Rectal smooth muscle tissue (tissue), 1 donor: Measurements from ENCODE around the gene TTC7B.

Experiments used
- H3K27ac ChIP-seq: one replicate; pipeline ENCODE4 v1.7.0; 2013; ENCODE audit warnings: low read depth, low read length, inconsistent platforms
- H3K27me3 ChIP-seq: one replicate; pipeline ENCODE4 v1.7.0; 2013; ENCODE audit warnings: low read length; ENCODE audit not compliant: control insufficient read depth, insufficient read depth
- H3K36me3 ChIP-seq: one replicate; pipeline ENCODE4 v1.7.0; 2013; ENCODE audit warnings: low read length; ENCODE audit not compliant: control insufficient read depth, insufficient read depth
- H3K4me1 ChIP-seq: one replicate; pipeline ENCODE4 v1.7.0; 2013; ENCODE audit warnings: low read length; ENCODE audit not compliant: control insufficient read depth, insufficient read depth
- H3K4me3 ChIP-seq: one replicate; pipeline ENCODE4 v1.7.0; 2013; ENCODE audit warnings: low read length
- H3K9ac ChIP-seq: one replicate; pipeline ENCODE4 v1.7.0; 2013; ENCODE audit warnings: low read length

The TTC7B gene

DNA sequence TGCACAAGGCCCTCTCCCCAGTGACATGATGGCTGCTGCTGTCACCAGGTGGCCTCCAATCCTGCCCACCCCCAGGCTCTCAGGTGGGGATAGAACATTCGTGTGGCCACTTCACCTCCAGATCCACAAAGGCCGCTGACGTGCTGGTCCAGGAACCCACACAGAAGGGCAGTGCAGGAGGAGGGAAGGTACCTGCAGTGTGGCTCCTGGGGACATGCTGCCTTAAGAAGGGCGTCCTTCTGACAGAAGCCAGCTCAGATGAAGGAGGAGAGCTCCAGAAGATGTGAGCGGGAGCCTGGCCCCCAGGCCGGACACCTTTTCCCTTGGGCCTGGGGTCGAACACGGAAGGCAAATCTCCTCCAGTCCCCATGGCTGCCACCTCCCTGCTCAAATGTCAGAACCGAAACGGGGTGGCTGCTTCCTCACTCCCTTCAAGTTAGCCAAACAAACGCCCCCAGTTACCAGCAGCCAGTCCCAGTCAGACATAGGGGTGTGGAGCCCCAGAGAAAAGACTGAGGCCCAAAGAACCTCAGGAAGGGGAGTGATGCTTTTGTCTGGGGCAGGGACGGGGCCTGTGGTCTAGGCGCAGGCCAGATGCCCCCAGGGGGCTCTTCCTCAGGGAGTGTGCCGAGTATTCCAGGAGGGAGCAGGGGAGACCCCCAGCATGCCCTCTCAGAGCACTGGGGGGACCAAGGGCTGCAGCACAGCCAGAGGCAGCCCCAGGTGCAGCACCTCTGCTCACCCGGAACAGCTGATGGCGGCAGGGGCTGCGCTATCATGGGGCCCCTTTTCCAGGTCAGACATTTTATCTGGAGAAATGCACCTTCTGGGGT lies 263.5 kb downstream of the TTC7B start:
- Histone ChIP-seq H3K27ac (peak overlapping the region; percentile 89), H3K36me3 (no peaks in the 10 kb centered on the region), H3K4me3 (no peak overlapping the region), H3K4me1 (peaks cover 69% of the 10 kb centered on the region), H3K27me3 (no peaks in the 10 kb centered on the region), H3K9ac (no peak overlapping the region)

DNA sequence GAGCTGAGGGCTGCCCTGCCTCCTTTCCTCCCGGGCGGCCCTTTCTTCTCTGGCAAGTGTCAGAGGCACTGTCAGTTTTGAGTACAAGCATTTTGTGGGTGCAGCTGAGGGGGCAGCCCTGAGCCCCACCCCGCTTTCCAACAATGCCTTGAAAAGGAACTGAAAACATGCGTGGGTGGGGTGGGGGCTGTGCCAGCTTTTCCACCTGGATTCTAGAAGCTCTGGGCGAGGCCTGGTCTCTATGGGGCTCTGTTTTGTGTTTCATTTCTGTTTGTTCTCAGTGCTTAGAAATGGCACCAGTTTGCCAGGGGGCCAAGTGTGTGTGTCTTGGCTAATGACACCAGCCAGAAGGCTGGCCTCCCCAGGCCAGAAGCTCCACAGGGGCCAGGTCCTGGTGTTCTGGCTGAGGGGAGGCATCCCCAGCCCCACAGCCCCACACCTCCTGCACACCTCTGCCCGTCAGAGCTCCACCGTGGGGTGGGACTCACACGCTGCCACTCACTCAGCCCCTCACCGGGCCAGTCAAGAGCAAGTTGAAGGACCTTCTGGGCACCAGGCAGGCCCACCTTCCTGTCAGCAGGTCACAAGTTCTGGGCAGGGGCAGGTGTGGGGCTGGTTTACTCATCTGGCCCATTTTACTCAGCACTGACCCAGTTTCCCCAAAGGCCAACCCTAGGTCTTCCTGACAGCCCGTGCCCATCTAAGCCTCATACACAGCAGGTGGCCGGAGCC lies 264.3 kb downstream of the TTC7B start:
- H3K36me3 ChIP-seq = no peaks in the 10 kb centered on the region
- no peak overlapping the region for H3K9ac ChIP-seq
- no peak overlapping the region for H3K4me3 ChIP-seq
- peak overlapping the region; percentile 89 for H3K27ac ChIP-seq
- no peaks in the 10 kb centered on the region for H3K27me3 ChIP-seq
- peaks cover 72% of the 10 kb centered on the region for H3K4me1 ChIP-seq

DNA sequence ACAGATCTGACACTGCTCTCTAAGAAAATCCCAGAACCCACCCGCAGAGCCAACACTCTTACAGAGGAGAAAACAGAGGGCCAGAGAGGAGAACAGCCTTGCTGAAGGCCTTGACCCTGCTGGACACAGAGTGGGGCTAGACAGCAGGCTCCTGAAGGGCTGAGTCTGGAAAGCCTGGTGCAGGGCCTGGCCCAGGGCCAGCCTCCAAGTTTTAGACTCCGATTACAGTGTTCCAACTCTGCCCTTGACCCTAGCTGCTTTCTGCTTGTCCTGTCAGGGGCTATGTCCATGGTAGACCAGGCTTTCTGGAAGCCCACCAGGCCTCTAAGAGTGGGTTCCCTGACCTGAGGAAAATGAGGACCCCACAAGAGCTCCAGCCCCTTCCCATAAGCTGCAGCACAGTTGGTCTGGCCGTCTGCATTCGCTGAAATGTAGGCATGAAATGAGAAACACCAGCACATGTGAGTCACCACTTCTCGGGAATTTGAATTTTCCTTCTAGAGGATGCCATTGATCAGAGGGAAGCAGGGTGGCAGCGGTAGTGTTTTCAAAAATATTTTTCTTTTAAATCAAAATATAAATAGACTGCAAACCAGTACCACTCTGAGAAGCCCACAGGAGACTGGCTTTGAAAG lies 265.0 kb downstream of the TTC7B start:
- Histone ChIP-seq H3K27me3 (no peaks in the 10 kb centered on the region), H3K27ac (peak overlapping the region; percentile 89), H3K36me3 (no peaks in the 10 kb centered on the region), H3K4me3 (no peak overlapping the region), H3K9ac (no peak overlapping the region), H3K4me1 (peaks cover 73% of the 10 kb centered on the region)

DNA sequence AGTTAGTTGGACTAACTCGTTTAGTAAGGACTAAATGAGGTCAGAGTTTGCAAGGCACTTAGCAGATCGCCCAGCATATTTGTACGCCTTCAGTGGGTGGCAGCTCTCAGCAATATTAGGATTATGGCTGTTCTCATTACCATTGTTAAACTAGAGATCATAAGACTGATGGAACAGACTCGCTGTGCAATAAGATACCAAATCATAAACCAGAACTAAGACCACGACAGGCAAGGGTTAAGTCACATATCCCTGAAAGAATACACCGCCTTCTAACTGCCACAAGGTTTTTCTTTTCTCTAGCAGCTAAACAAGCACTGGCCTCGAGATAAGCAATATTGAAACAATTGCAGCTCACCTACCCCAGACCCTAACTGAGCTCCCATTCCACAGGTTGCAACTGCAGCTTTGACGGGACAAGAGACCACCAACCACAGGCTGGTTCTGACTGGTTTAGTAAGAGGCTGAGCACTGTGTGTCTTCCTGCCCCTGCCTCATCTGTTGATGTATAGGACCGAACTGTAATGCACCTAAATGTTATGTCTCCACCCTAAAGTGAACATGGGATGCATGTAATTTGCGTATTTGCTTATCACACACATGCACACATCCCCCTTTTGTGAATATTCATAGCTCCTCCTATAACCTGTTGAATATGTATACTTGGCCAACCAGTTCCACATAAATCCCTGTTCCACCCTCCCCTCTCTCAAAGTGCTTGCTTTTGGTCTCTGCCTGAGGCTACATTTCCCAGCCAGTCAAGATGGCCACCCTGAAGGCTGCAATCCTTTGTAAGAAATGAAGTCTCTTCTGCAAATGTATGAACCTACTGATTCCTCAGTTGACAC lies 266.2 kb downstream of the TTC7B start:
- Histone ChIP-seq H3K36me3 (no peaks in the 10 kb centered on the region), H3K4me3 (no peak overlapping the region), H3K9ac (no peak overlapping the region), H3K27me3 (no peaks in the 10 kb centered on the region), H3K4me1 (peaks cover 73% of the 10 kb centered on the region), H3K27ac (peak overlapping the region; percentile 89)

DNA sequence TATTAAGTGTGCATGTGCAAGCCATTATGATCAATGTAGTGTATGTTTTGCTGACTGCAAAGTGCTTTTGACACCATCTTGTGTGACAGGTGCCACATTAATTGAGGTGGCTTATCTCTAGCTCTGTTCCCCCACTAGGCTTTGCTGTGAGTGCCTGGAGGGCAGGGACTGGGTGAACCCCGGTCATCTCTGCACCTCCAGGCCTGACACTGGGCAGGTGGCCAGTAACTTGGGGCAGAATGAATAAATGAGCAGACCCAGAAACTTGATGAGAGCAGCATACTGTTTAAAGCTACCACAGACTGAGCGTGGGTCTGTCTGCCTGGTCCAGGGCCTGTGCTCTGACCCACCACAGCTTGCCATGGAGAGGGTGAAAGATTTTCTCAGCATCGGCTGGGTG lies 267.8 kb downstream of the TTC7B start:
- Histone ChIP-seq H3K4me3 (no peak overlapping the region), H3K9ac (no peak overlapping the region), H3K27ac (peak overlapping the region; percentile 66), H3K27me3 (no peaks in the 10 kb centered on the region), H3K36me3 (no peaks in the 10 kb centered on the region), H3K4me1 (peaks cover 63% of the 10 kb centered on the region)

DNA sequence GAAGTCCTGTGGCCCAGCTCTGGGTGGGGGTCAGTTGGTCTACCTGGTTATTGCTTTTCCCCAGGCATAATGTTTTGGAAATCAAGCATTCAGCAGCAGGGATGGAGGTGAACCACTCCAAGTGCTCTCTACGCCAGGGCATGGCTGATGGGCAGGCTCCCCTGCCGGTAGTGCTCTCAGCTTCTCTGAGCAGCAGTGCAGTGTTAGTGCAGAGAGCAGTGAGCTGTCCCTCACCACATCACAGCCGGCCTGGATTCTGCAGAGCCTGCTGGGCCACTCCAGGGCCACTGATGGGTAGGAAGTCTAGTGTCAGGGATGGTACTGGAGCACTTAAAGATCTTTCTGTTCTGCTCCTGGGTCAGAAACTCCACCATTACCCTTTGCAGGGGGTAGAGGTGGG lies 268.3 kb downstream of the TTC7B start:
- peak overlapping the region; percentile 66 for H3K27ac ChIP-seq
- H3K27me3 ChIP-seq = no peaks in the 10 kb centered on the region
- H3K4me3 ChIP-seq = no peak overlapping the region
- H3K9ac ChIP-seq = no peak overlapping the region
- no peaks in the 10 kb centered on the region for H3K36me3 ChIP-seq
- H3K4me1 ChIP-seq = peaks cover 59% of the 10 kb centered on the region

DNA sequence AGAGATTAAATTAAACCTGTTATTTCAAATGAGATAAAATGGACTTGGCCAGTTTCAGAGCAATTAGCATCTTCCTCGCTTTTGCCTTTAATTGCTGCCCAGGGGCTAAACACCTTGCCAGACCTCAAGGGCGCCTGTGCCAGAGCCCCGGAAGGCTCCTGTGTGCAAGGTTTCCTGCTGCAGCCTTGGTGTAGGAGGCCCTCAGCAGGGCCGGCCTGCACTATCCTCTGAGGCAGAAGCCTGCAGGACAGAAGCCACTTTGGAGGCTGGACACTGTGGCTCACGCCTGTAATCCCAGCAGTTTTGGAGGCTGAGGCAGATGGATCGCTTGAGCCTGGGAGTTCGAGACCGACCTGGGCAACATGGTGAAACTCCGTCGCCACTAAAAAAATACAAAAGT lies 269.0 kb downstream of the TTC7B start:
- Histone ChIP-seq H3K9ac (no peak overlapping the region), H3K4me1 (peaks cover 53% of the 10 kb centered on the region), H3K36me3 (no peaks in the 10 kb centered on the region), H3K27ac (peak overlapping the region; percentile 90), H3K4me3 (no peak overlapping the region), H3K27me3 (no peaks in the 10 kb centered on the region)

DNA sequence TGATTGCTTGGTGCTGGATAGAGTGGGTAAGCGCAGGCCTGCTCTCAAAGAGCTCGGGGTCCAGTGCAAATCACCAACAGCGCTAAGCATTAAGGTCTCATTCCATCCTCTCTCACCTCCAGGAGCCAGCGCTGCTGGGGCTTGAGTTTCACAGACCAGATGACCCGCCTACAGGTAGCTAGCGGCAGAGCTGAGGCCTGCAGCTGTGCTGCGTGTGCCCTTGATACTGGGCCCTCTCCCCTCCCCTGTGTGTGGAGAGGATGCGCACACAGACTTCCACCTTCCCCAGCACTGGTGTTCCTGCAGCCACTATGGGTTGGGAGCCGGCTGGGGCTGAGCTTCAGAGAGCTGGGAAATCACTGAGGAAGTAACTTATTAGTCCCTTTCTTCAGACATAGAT lies 269.5 kb downstream of the TTC7B start:
- no peak overlapping the region for H3K4me3 ChIP-seq
- peaks cover 49% of the 10 kb centered on the region for H3K4me1 ChIP-seq
- no peaks in the 10 kb centered on the region for H3K27me3 ChIP-seq
- peak overlapping the region; percentile 90 for H3K27ac ChIP-seq
- H3K9ac ChIP-seq = no peak overlapping the region
- no peaks in the 10 kb centered on the region for H3K36me3 ChIP-seq

DNA sequence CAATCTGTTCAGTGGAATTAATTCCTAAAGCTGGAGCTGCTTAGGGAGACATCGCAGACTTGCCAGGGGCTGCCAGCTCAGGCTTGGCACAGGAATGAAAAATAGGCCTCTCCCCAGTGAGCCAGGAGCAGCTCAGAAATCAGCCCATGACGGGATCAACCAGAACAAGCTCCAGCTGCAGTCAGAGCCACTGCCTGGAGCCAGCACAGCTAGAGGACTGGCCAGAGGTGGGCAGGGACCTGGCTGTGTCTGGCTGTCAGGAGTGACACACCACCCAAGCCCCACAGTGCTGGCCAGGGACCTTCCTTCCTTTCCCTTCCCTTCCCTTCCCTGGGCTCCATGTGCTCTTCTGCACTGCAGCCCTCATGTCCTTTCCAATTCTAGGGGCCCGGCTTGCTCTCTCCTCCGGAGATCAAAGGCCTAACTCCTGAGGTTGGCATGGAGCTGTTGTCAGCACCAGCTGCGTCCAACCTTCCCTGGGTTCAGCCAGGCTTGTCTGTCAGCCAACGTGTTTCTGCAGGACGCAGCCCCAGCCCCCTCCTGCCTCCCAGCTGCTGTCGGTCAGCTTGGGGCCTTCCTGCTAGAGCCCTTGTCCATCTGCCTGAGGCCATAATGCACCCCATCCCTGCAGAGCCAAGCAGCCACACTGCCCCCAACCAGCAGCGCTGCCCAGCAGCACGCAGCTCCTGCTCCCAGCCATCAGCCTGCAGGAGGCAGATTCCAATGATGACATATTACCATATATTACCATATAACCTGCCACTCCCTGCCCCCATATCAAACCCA lies 270.1 kb downstream of the TTC7B start:
- Histone ChIP-seq H3K4me1 (peaks cover 43% of the 10 kb centered on the region), H3K27ac (peak overlapping the region; percentile 90), H3K9ac (no peak overlapping the region)

DNA sequence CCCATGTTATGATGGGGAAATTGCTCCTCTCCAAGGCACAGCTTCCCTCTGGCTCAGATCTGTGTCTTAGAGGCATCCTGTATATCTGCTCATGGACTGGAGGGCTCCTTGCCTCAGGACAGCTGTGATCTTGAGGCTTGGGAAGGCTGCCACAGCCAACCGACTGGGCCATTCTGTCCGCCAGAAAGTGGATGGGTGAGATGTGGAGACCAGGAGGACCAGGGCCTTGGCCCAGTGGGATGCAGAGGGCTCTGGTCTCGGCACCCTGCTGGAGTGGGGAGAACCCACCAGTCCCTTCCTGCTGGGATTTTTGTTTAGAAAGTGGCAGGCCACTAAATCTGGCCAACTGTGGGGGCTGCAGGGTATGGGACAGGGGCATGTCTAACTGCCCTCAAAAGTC lies 270.8 kb downstream of the TTC7B start:
- H3K4me1 ChIP-seq = peaks cover 35% of the 10 kb centered on the region
- no peaks in the 10 kb centered on the region for H3K36me3 ChIP-seq
- peak overlapping the region; percentile 90 for H3K27ac ChIP-seq
- H3K4me3 ChIP-seq = no peak overlapping the region
- no peaks in the 10 kb centered on the region for H3K27me3 ChIP-seq
- no peak overlapping the region for H3K9ac ChIP-seq

More for the DNA sequence above, 270.1 kb downstream of the TTC7B start:
- H3K27me3 ChIP-seq = no peaks in the 10 kb centered on the region
- no peak overlapping the region for H3K4me3 ChIP-seq
- no peaks in the 10 kb centered on the region for H3K36me3 ChIP-seq

DNA sequence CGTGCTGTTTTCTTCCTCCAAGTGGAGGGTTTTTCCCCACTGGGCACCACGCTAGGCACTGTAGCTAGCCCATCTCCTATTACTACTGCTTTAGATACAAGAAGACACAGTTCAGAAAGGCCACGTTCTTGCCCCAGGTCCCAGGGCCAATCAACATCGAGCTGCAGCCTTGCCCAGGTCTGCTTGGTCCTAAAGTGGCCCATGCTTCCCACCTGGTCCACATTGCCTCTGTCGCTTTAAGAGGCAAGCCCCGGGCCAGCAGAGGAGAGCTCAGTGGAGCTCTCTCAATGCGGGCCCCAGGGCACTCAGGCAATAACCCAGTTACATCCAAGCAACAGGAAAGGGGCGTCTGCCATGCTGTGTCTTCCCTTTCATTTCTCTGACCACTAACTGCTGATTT lies 271.3 kb downstream of the TTC7B start:
- Histone ChIP-seq H3K27me3 (no peaks in the 10 kb centered on the region), H3K27ac (peak overlapping the region; percentile 90), H3K4me3 (no peak overlapping the region), H3K4me1 (peaks cover 31% of the 10 kb centered on the region), H3K36me3 (no peaks in the 10 kb centered on the region), H3K9ac (no peak overlapping the region)
